GM23248 (cell line): ENCODE results near the gene KCP.

Experiments used
- EZH2 ChIP-seq: fragments of 200-600 bp; sonication (generic); IDR thresholded peaks from 2 replicates; pipeline ENCODE4 v1.6.1; 2018; ENCODE audit warnings: antibody characterized with exemption, mild to moderate bottlenecking; ENCODE audit not compliant: insufficient read depth, poor library complexity, severe bottlenecking
- EZH2phosphoT487 ChIP-seq: fragments of 200-600 bp; sonication (generic); IDR thresholded peaks from 2 replicates; pipeline ENCODE4 v1.6.1; 2018; ENCODE audit warnings: antibody characterized with exemption, moderate library complexity, mild to moderate bottlenecking, low read depth; ENCODE audit not compliant: insufficient read depth

- TF ChIP-seq EZH2 = no peak
- TF ChIP-seq EZH2phosphoT487 = no peak
These were observed 82.4 kb downstream of the KCP start for GRCh38 chr7:128827971-128828711.
